ENCODE measurements around the gene ATP1A1. TPM values are rescaled to one million over a fixed set of nuclear protein-coding genes. Genes with fewer than 3 reads are reported as not detected.
A peak's percentile ranks its signal among the peaks of the same experiment; 100 is the strongest.

The ATP1A1 gene
- total and polyA plus RNA-seq, 2 donors (not counting 1 experiment from before 2014, with no cell fraction given): 58.9 to 107 TPM

DNA sequence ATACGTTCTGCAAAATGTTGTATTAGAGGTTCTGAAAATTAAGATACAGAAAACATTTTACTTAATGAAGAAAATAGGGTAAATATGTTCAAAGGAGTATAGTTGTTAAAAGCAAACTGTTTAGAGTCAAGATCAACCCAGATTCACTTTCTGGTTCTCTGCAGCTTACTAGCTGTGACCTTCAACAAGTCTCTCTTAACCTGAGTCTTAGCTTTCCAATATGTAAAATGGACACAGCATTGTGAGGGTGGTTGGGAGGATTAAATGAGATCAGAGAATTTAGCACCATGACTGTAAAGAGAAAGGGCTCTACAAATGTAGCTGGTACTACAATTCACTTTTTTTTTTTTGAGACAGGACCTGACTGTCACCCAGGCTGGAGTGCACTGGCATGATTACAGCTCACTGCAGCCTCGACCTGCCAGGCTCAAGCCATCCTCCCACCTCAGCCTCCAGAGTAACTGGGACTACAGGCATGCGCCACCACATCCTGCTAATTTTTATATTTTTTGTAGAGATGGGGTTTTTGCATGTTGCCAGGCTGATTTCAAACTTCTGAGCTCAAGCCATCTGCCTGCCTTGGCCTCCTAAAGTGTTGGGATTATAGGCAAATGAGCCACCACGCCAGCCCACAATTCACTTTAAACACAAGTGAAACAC is 43.9 kb downstream of the ATP1A1 start:
- peak overlapping the region in 1 of 5 experiments; percentile 84 for H3K4me3 ChIP-seq (ENCODE audit: control extremely low read depth in 1 of 5, extremely low read depth in 1 of 5, insufficient read depth in 1 of 5, low read depth in 2 of 5, low read length in 4 of 5)
- Mint-ChIP-seq H3K27ac (no peak overlapping the region), H3K9me3 (ENCODE audit: insufficient read depth) (no peaks in the 10 kb centered on the region), H3K27me3 (peaks cover 4% of the 10 kb centered on the region), H3K4me3 (peak overlapping the region; percentile 86), H3K4me1 (peaks cover 26% of the 10 kb centered on the region)
- intact Hi-C loops (cut with micrococcal nuclease): loop anchor here (10.0 kb wide), 1 partner anchor 138 kb away; no protein-coding TSS in a partner anchor
- no peak overlapping the region for H3K9ac ChIP-seq (ENCODE audit: low read length)
- peak overlapping the region; percentile 88 for H3K4me2 ChIP-seq (replicated peaks; ENCODE audit: low read depth, low read length, poor library complexity, severe bottlenecking)
- peaks cover 13% of the 10 kb centered on the region for H3K79me2 ChIP-seq (ENCODE audit: control insufficient read depth, insufficient read depth, low read length)
- TF ChIP-seq EZH2 (IDR thresholded peaks at IDR 0.05; ENCODE audit: borderline replicate concordance, insufficient read depth, low read depth, low read length, poor library complexity, severe bottlenecking): no peak
- no peak for TF ChIP-seq CTCF (IDR thresholded peaks at IDR 0.05)
- H3K4me1 ChIP-seq (ENCODE audit: control insufficient read depth in 2 of 2, insufficient read depth in 2 of 2, low read length in 2 of 2): peaks cover 16 to 20% of the 10 kb centered on the region in 2 donors
- CTCF ChIA-PET: interaction anchor here (0.6 to 2.3 kb wide), 5 partner anchors 35 to 608 kb away, joined by 3 to 13 read pairs (median 4); no protein-coding TSS in a partner anchor
- no peaks in the 10 kb centered on the region for H4K20me1 ChIP-seq (ENCODE audit: control insufficient read depth, insufficient read depth, low read length, poor library complexity, severe bottlenecking)
- WGBS (ENCODE audit: insufficient coverage): no CpG with 5 or more reads among the region's 4 CpGs
- DNase-seq (no peak), ATAC-seq (ENCODE audit: low read depth) (no peak)
- peak overlapping the region; percentile 98 for H2AFZ ChIP-seq (ENCODE audit: insufficient read depth, low read depth, low read length, poor library complexity, severe bottlenecking)
- H3K27me3 ChIP-seq (replicated peaks in 1 of 4; ENCODE audit: control extremely low read depth in 1 of 4, control insufficient read depth in 3 of 4, insufficient read depth in 4 of 4, low read length in 3 of 4): no peaks in the 10 kb centered on the region
- no peaks in the 10 kb centered on the region for H3K9me3 ChIP-seq (ENCODE audit: control extremely low read depth in 1 of 3, control insufficient read depth in 2 of 3, insufficient read depth in 1 of 3, low read length in 2 of 3)
- POLR2A ChIA-PET: no interaction called here
- peaks cover 0 to 3% of the 10 kb centered on the region in 2 experiments for H3K36me3 ChIP-seq (replicated peaks in 1 of 2; ENCODE audit: control extremely low read depth in 1 of 2, control insufficient read depth in 1 of 2, extremely low read depth in 1 of 2, insufficient read depth in 2 of 2, low read length in 1 of 2)
- H3K27ac ChIP-seq (ENCODE audit: low read length in 2 of 2): no peak overlapping the region

DNA sequence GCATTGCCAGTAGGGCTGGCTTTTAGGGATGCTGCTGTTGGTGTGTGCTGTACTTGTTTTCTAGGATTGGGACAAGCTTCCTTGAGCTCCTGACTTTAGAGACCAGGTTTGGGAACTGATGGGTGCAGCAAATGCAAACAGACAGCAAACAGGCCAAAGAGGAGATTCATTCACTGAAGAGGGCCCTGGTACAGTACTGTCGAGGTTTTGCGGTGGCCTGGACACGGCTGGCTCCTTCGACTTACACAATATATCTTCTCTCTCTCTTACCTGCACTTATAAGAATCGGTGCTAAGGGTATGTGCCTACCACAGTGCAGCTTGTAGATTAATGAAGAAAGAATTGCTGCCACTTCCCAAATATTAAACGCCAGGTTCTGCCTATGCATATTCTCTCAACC is 44.6 kb downstream of the ATP1A1 start:
- no CpG with 5 or more reads among the region's 6 CpGs for whole genome bisulfite sequencing (ENCODE audit: insufficient coverage)
- ChIA-PET CTCF (interaction anchor here (1.2 to 2.3 kb wide), 5 partner anchors 36 to 278 kb away, joined by 3 to 13 read pairs (median 8); no protein-coding TSS in a partner anchor), POLR2A (no interaction called here)
- H3K79me2 ChIP-seq (ENCODE audit: control insufficient read depth, insufficient read depth, low read length): peaks cover 13% of the 10 kb centered on the region
- H3K9ac ChIP-seq (ENCODE audit: low read length): peak overlapping the region; percentile 94
- peak overlapping the region; percentile 88 for H3K4me2 ChIP-seq (replicated peaks; ENCODE audit: low read depth, low read length, poor library complexity, severe bottlenecking)
- peaks cover 26% of the 10 kb centered on the region for H3K4me1 Mint-ChIP-seq
- intact Hi-C loops (cut with micrococcal nuclease): loop anchor here (1.0 to 10.0 kb wide), 4 partner anchors 44 to 249 kb away; partner anchors contain the start of genes ATP1A1 and CD58
- no peaks in the 10 kb centered on the region for H3K27me3 ChIP-seq (replicated peaks in 1 of 4; ENCODE audit: control extremely low read depth in 1 of 4, control insufficient read depth in 3 of 4, insufficient read depth in 4 of 4, low read length in 3 of 4)
- no peaks in the 10 kb centered on the region for H4K20me1 ChIP-seq (ENCODE audit: control insufficient read depth, insufficient read depth, low read length, poor library complexity, severe bottlenecking)
- H3K9me3 ChIP-seq (ENCODE audit: control extremely low read depth in 1 of 3, control insufficient read depth in 2 of 3, insufficient read depth in 1 of 3, low read length in 2 of 3): no peaks in the 10 kb centered on the region
- DNase-seq: peak; percentile 13
- no peaks in the 10 kb centered on the region for H3K9me3 Mint-ChIP-seq (ENCODE audit: insufficient read depth)
- ATAC-seq (ENCODE audit: low read depth): no peak
- H3K36me3 ChIP-seq (replicated peaks in 1 of 2; ENCODE audit: control extremely low read depth in 1 of 2, control insufficient read depth in 1 of 2, extremely low read depth in 1 of 2, insufficient read depth in 2 of 2, low read length in 1 of 2): no peaks in the 10 kb centered on the region
- peaks cover 16 to 20% of the 10 kb centered on the region in 2 donors for H3K4me1 ChIP-seq (ENCODE audit: control insufficient read depth in 2 of 2, insufficient read depth in 2 of 2, low read length in 2 of 2)
- peak overlapping the region; percentile 91 for H3K27ac Mint-ChIP-seq
- H2AFZ ChIP-seq (ENCODE audit: insufficient read depth, low read depth, low read length, poor library complexity, severe bottlenecking): peak overlapping the region; percentile 98
- H3K4me3 ChIP-seq (ENCODE audit: control extremely low read depth in 1 of 5, extremely low read depth in 1 of 5, insufficient read depth in 1 of 5, low read depth in 2 of 5, low read length in 4 of 5): peak overlapping the region; percentile 66 to 86 (median 84)
- TF ChIP-seq EZH2 (IDR thresholded peaks at IDR 0.05; ENCODE audit: borderline replicate concordance, insufficient read depth, low read depth, low read length, poor library complexity, severe bottlenecking) (no peak), CTCF (IDR thresholded peaks at IDR 0.05) (no peak)
- H3K27ac ChIP-seq (ENCODE audit: low read length in 2 of 2): peak overlapping the region in 1 of 2 donors; percentile 80
- H3K4me3 Mint-ChIP-seq: peak overlapping the region; percentile 86
- H3K27me3 Mint-ChIP-seq: peaks cover 4% of the 10 kb centered on the region
